B cell (primary cell): ENCODE measurements around the gene WASF1. TPM values are rescaled to one million over a fixed set of nuclear protein-coding genes. Genes with fewer than 3 reads are reported as not detected.

Experiments used
- ATAC-seq: fragments of 200-7000 bp; cut with Tn5 transposase; one replicate; pipeline ENCODE4 v1.10.0; 2021; ENCODE audit warnings: low read depth, mild to moderate bottlenecking, moderate number of reproducible peaks, moderate library complexity
- CTCF ChIA-PET: fragments of 350-600 bp; sonication (Branson Sonifier 250); formaldehyde crosslinking; loops from one replicate; lab custom pipeline; 2021; ENCODE audit warnings: antibody characterized with exemption, inconsistent platforms; lab: Charles Lee
- POLR2A ChIA-PET: fragments of 350-600 bp; sonication (Branson Sonifier 250); formaldehyde crosslinking; loops from one replicate; lab custom pipeline; 2021; ENCODE audit warnings: antibody characterized with exemption; lab: Charles Lee
- DNase-seq: peaks from one replicate; pipeline ENCODE4 v3.0.0; 2013
- H2AFZ ChIP-seq: 2 replicates; pipeline ENCODE4 v1.6.1; 2012; ENCODE audit warnings: mild to moderate bottlenecking, low read depth, low read length; ENCODE audit not compliant: insufficient read depth, poor library complexity, severe bottlenecking
- H3K27ac ChIP-seq, 2 donors: 1 replicate in 1 of 2; 2 replicates in 1 of 2; pipeline ENCODE4 v1.5.1; 2012 to 2013; ENCODE audit warnings: low read length in 2 of 2, mild to moderate bottlenecking in 2 of 2, moderate library complexity in 1 of 2
- H3K27me3 ChIP-seq, 4 experiments: fragments of 200-600 bp in 1 of 4; sonication (generic) in 1 of 4; replicated peaks in 1 of 4; 1 replicate in 2 of 4; 2 replicates in 2 of 4; pipeline versions ENCODE4 v1.6.1 to v1.7.0; 2013 to 2016; ENCODE audit warnings: low read length in 3 of 4, mild to moderate bottlenecking in 2 of 4, mixed read lengths in 1 of 4, moderate library complexity in 1 of 4; ENCODE audit not compliant: insufficient read depth in 4 of 4, control insufficient read depth in 3 of 4; ENCODE audit errors: control extremely low read depth in 1 of 4
- H3K36me3 ChIP-seq, 2 experiments: replicated peaks in 1 of 2; 1 replicate in 1 of 2; 2 replicates in 1 of 2; pipeline versions ENCODE4 v1.6.1 to v1.7.1; 2013; ENCODE audit warnings: low read length in 1 of 2; ENCODE audit not compliant: insufficient read depth in 2 of 2, control insufficient read depth in 1 of 2; ENCODE audit errors: control extremely low read depth in 1 of 2, extremely low read depth in 1 of 2
- H3K4me1 ChIP-seq, 2 donors: fragments of 200-600 bp in 1 of 2; sonication (generic) in 1 of 2; 1 replicate in 1 of 2; 2 replicates in 1 of 2; pipeline versions ENCODE4 v1.5.1 to v1.6.1; 2013 to 2017; ENCODE audit warnings: low read length in 2 of 2; ENCODE audit not compliant: control insufficient read depth in 2 of 2, insufficient read depth in 2 of 2
- H3K4me2 ChIP-seq: replicated peaks from 2 replicates; pipeline ENCODE3; 2012; ENCODE audit warnings: mild to moderate bottlenecking, low read depth, low read length; ENCODE audit not compliant: poor library complexity, severe bottlenecking
- H3K4me3 ChIP-seq, 5 experiments: fragments of 200-600 bp in 1 of 5; sonication (generic) in 1 of 5; 1 replicate in 3 of 5; 2 replicates in 2 of 5; pipeline versions ENCODE4 v1.5.1 to v1.7.0; 2011 to 2016; ENCODE audit warnings: low read length in 4 of 5, mild to moderate bottlenecking in 4 of 5, low read depth in 2 of 5, control low read depth in 1 of 5, moderate library complexity in 1 of 5; ENCODE audit not compliant: insufficient read depth in 1 of 5; ENCODE audit errors: control extremely low read depth in 1 of 5, extremely low read depth in 1 of 5
- H3K79me2 ChIP-seq: fragments of 200-600 bp; sonication (generic); one replicate; pipeline ENCODE4 v1.6.0; 2016; ENCODE audit warnings: low read length; ENCODE audit not compliant: control insufficient read depth, insufficient read depth
- H3K9ac ChIP-seq: fragments of 200-600 bp; sonication (generic); 2 replicates; pipeline ENCODE4 v1.6.1; 2017; ENCODE audit warnings: mild to moderate bottlenecking, low read length, moderate library complexity
- H3K9me3 ChIP-seq, 3 donors: one replicate each; pipeline versions ENCODE4 v1.6.1 to v1.7.1; 2013; ENCODE audit warnings: low read length in 2 of 3; ENCODE audit not compliant: control insufficient read depth in 2 of 3, insufficient read depth in 1 of 3; ENCODE audit errors: control extremely low read depth in 1 of 3
- H4K20me1 ChIP-seq: 2 replicates; pipeline ENCODE4 v1.6.0; 2012; ENCODE audit warnings: mild to moderate bottlenecking, low read length; ENCODE audit not compliant: insufficient read depth, control insufficient read depth, poor library complexity, severe bottlenecking
- H3K27ac Mint-ChIP-seq: one replicate; pipeline ENCODE4 v1.8.0; 2021; ENCODE audit warnings: mixed read lengths
- H3K27me3 Mint-ChIP-seq: one replicate; pipeline ENCODE4 v1.8.0; 2021; ENCODE audit warnings: mixed read lengths
- H3K4me1 Mint-ChIP-seq: one replicate; pipeline ENCODE4 v1.8.0; 2021; ENCODE audit warnings: mixed read lengths
- H3K4me3 Mint-ChIP-seq: one replicate; pipeline ENCODE4 v1.8.0; 2021; ENCODE audit warnings: mixed read lengths
- H3K9me3 Mint-ChIP-seq: one replicate; pipeline ENCODE4 v1.8.0; 2022; ENCODE audit warnings: mixed read lengths; ENCODE audit not compliant: insufficient read depth
- EZH2 ChIP-seq: IDR thresholded peaks from 2 replicates; pipeline ENCODE4 v1.6.1; 2012; ENCODE audit warnings: borderline replicate concordance, low read depth, mild to moderate bottlenecking, moderate library complexity, low read length; ENCODE audit not compliant: insufficient read depth, poor library complexity, severe bottlenecking
- WGBS: methylation state at CpG from one replicate; pipeline ENCODE4 v1.1.5; 2013; ENCODE audit warnings: missing lambda C conversion rate; ENCODE audit not compliant: insufficient coverage; 5-methylcytosine and 5-hydroxymethylcytosine counted together
- intact Hi-C: fragments of 100-400 bp; cut with micrococcal nuclease; formaldehyde crosslinking; loops from one replicate; pipeline ENCODE4 v1.10.0; 2022
- polyA minus RNA-seq: library from RNA; depleted of rRNA, polyadenylated mRNA; stranded (reverse); fragments of >200 nt; gene quantifications from 2 replicates; pipeline ENCODE4 v1.2.3, GENCODE V29; 2012
- polyA plus RNA-seq: library from polyadenylated mRNA; depleted of rRNA; stranded (reverse); fragments of >200 nt; gene quantifications from 2 replicates; pipeline ENCODE4 v1.2.3, GENCODE V29; 2012
- total RNA-seq, 2 donors: library from RNA; stranded (reverse); fragments of 120-200 nt in 1 of 2; gene quantifications; 1 replicate in 1 of 2; 2 replicates in 1 of 2; pipeline versions ENCODE4 v1.2.3 to v1.2.4, GENCODE V29; 2013 to 2022
- TF ChIP-seq, protein P1 (sequence below): fragments of 200-600 bp; IDR thresholded peaks from one replicate; pipeline ENCODE4 v1.8.0; 2022; ENCODE audit warnings: antibody characterized with exemption, mild to moderate bottlenecking

Gene WASF1
- total RNA-seq (8.4 and 10.8 TPM in 2 replicates), polyA plus RNA-seq (8.6 and 17.9 TPM in 2 replicates), polyA minus RNA-seq (2.7 and 6.4 TPM in 2 replicates)
- 3.3 TPM for total RNA-seq (2013)

DNA sequence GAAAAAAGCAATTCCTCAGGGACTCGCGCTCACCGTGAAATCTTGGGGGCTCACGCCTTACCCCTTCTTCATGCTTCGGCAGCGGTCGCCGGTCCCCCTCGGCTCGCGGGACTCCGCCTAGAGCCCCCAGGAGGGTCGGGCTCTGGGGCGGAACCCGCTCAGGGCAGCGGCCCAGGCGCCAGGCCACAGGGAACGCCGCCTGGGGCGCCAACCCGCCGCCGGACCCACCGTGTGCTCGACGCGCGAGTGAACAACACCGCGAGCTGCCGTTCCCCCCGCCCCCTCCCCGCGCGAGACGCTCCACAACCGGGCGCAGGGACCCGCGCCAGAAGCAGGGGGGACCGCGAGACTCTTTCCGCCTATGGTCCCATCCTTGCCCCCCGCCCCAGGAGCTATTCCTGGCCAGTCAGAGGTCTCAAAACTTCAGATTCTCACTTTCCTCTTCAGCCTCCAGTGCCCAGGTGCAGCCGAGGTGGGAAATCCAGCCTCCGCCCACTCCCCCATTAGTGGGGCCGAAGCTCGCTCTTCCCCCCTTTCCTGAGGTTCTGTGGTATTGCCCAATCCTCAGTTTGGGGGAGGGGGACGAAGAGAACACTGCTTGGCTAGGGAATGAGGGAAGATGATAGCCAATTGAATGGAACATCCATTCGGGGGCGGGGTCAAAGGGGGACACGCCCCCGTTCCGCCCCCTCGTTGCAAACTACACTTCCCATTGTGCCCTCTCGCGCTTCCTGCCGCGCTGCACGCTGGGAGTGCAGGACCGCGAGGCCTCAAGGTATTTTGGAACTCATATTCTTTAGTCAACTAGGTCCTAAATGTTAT is at the start of gene WASF1:
WASF1 (minus strand) TSS at position 265 of the 822 bp plus-strand sequence. CDS start 52,069 bp downstream, outside the sequence.
- intact Hi-C loops, result loop anchor here (1.0 to 10.0 kb wide), 11 partner anchors 27 to 1305 kb away; partner anchors contain the start of genes AK9, AMD1, CDK19 and CEP57L1
- under 1% methylated on average over 48 of the region's 62 CpGs for WGBS
- Histone ChIP-seq H3K4me3 (peak within 1 kb of the TSS; percentile 66 to 100 (median 90)), H3K4me2 (peak within 1 kb of the TSS; percentile 93), H3K4me1 (peaks cover 27 to 36% of the 10 kb centered on the region in 2 donors), H3K27me3 (no peaks in the 10 kb centered on the region), H3K27ac (peak within 1 kb of the TSS; percentile 72 to 88), H2AFZ (peak within 1 kb of the TSS; percentile 96), H3K9ac (peak within 1 kb of the TSS; percentile 96), H3K9me3 (no peaks in the 10 kb centered on the region), H3K36me3 (peaks cover 2 to 12% of the 10 kb centered on the region in 2 experiments), H4K20me1 (peaks cover 29% of the 10 kb centered on the region), H3K79me2 (peaks cover 45% of the 10 kb centered on the region)
- Mint-ChIP-seq H3K9me3 (no peaks in the 10 kb centered on the region), H3K4me1 (peaks cover 8% of the 10 kb centered on the region), H3K27ac (peak within 1 kb of the TSS; percentile 94), H3K4me3 (no peak within 1 kb of the TSS), H3K27me3 (no peaks in the 10 kb centered on the region)
- TF ChIP-seq, protein P1, sequence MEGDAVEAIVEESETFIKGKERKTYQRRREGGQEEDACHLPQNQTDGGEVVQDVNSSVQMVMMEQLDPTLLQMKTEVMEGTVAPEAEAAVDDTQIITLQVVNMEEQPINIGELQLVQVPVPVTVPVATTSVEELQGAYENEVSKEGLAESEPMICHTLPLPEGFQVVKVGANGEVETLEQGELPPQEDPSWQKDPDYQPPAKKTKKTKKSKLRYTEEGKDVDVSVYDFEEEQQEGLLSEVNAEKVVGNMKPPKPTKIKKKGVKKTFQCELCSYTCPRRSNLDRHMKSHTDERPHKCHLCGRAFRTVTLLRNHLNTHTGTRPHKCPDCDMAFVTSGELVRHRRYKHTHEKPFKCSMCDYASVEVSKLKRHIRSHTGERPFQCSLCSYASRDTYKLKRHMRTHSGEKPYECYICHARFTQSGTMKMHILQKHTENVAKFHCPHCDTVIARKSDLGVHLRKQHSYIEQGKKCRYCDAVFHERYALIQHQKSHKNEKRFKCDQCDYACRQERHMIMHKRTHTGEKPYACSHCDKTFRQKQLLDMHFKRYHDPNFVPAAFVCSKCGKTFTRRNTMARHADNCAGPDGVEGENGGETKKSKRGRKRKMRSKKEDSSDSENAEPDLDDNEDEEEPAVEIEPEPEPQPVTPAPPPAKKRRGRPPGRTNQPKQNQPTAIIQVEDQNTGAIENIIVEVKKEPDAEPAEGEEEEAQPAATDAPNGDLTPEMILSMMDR, result no peak
- no peak for TF ChIP-seq EZH2
- DNase-seq (peak; percentile 95), ATAC-seq (peak; percentile 78)
- CTCF ChIA-PET, result interaction anchor here (1.2 to 9.2 kb wide), 8 partner anchors 9 to 474 kb away, joined by 3 to 90 read pairs (median 8); no protein-coding TSS in a partner anchor
- POLR2A ChIA-PET, result interaction anchor here (1.4 kb wide), 1 partner anchor 26 kb away, joined by 6 read pairs; no protein-coding TSS in a partner anchor

DNA sequence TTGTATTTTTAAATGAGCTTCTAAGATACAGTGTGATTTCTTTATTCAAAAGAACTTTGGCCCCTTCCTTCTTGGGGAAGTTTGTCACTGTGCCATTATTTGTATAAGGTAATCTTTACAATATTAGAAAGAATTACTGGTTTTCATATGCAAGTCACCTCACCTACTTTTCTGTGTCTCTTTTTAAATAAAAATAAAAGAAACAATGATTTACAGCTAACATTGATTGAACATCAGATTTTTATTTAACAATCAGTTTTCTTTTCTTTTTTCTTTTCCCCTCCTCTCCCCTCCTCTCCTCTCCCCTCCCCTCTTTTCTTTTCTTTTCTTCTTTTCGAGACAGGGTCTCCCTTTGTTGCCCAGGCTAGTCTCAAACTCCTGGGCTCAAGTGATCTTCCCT is 46.8 kb upstream of the WASF1 start:
- Histone ChIP-seq H3K4me2 (no peak overlapping the region), H3K4me3 (no peak overlapping the region), H3K9me3 (no peaks in the 10 kb centered on the region), H3K27ac (no peak overlapping the region), H2AFZ (no peak overlapping the region), H3K4me1 (no peaks in the 10 kb centered on the region), H3K27me3 (no peaks in the 10 kb centered on the region), H3K36me3 (peaks cover 21 to 50% of the 10 kb centered on the region in 2 experiments), H3K79me2 (peaks cover 6% of the 10 kb centered on the region), H4K20me1 (no peaks in the 10 kb centered on the region), H3K9ac (no peak overlapping the region)
- 100% methylated on average over 1 of the region's 1 CpG for WGBS
- Mint-ChIP-seq H3K4me3 (no peak overlapping the region), H3K27ac (no peak overlapping the region), H3K27me3 (no peaks in the 10 kb centered on the region), H3K4me1 (no peaks in the 10 kb centered on the region), H3K9me3 (no peaks in the 10 kb centered on the region)
- DNase-seq (no peak), ATAC-seq (no peak)
- intact Hi-C loops, result no loop called here
- no peak for TF ChIP-seq EZH2
- TF ChIP-seq, protein P1, result no peak
- POLR2A ChIA-PET, result no interaction called here
- CTCF ChIA-PET, result no interaction called here
